Naive thymus-derived CD4-positive, alpha-beta T cell (primary cell): ENCODE measurements around the gene CD6. TPM values are rescaled to one million over a fixed set of nuclear protein-coding genes. Genes with fewer than 3 reads are reported as not detected.
A peak's percentile ranks its signal among the peaks of the same experiment; 100 is the strongest.

ENCODE experiments used
- ATAC-seq: fragments of 150-1000 bp; cut with Tn5 transposase; 2 replicates; pipeline ENCODE4 v1.10.0; 2021; ENCODE audit warnings: mild to moderate bottlenecking, moderate library complexity
- CTCF ChIA-PET: fragments of 350-600 bp; sonication (Branson Sonifier 250); formaldehyde crosslinking; loops from one replicate; lab custom pipeline; 2021; ENCODE audit warnings: antibody characterized with exemption; lab: Charles Lee
- POLR2A ChIA-PET: fragments of 350-600 bp; sonication (Branson Sonifier 250); formaldehyde crosslinking; loops from one replicate; lab custom pipeline; 2021; ENCODE audit warnings: antibody characterized with exemption, inconsistent platforms; lab: Charles Lee
- DNase-seq, 9 donors: peaks; one replicate each; pipeline versions ENCODE4 v3.0.0 to v3.0.0-alpha.2; 2020 to 2022; ENCODE audit warnings: mixed read lengths in 1 of 9
- H3K27ac ChIP-seq: one replicate; pipeline ENCODE4 v1.7.0; 2013; ENCODE audit warnings: mild to moderate bottlenecking, low read depth, low read length, moderate library complexity
- H3K27me3 ChIP-seq, 2 donors: one replicate each; pipeline ENCODE4 v1.7.0; 2013; ENCODE audit warnings: low read length in 2 of 2, mild to moderate bottlenecking in 2 of 2, moderate library complexity in 2 of 2; ENCODE audit not compliant: control insufficient read depth in 2 of 2, insufficient read depth in 2 of 2
- H3K36me3 ChIP-seq, 3 experiments: 1 replicate in 2 of 3; 2 replicates in 1 of 3; pipeline ENCODE4 v1.7.0; 2013; ENCODE audit warnings: low read length in 3 of 3, mild to moderate bottlenecking in 3 of 3, moderate library complexity in 1 of 3; ENCODE audit not compliant: insufficient read depth in 3 of 3, control insufficient read depth in 2 of 3
- H3K4me1 ChIP-seq, 2 donors: one replicate each; pipeline ENCODE4 v1.7.0; 2013; ENCODE audit warnings: low read length in 2 of 2, mild to moderate bottlenecking in 2 of 2, moderate library complexity in 1 of 2; ENCODE audit not compliant: control insufficient read depth in 2 of 2, insufficient read depth in 2 of 2
- H3K4me3 ChIP-seq: 2 replicates; pipeline ENCODE4 v1.7.0; 2013; ENCODE audit warnings: mild to moderate bottlenecking, low read length
- H3K9me3 ChIP-seq, 3 experiments: 1 replicate in 2 of 3; 2 replicates in 1 of 3; pipeline ENCODE4 v1.7.0; 2013; ENCODE audit warnings: low read length in 3 of 3; ENCODE audit not compliant: control insufficient read depth in 2 of 3
- H3K27ac Mint-ChIP-seq, 9 donors: one replicate each; pipeline ENCODE4 v1.8.0; 2020 to 2022; ENCODE audit warnings: mixed read lengths in 9 of 9, mild to moderate bottlenecking in 8 of 9, moderate library complexity in 5 of 9, inconsistent platforms in 2 of 9
- H3K27me3 Mint-ChIP-seq, 5 donors: one replicate each; pipeline ENCODE4 v1.8.0; 2021 to 2022; ENCODE audit warnings: mixed read lengths in 5 of 5, mild to moderate bottlenecking in 1 of 5
- H3K36me3 Mint-ChIP-seq, 5 donors: one replicate each; pipeline ENCODE4 v1.8.0; 2020 to 2022; ENCODE audit warnings: mixed read lengths in 5 of 5, mild to moderate bottlenecking in 3 of 5, inconsistent platforms in 1 of 5
- H3K4me1 Mint-ChIP-seq, 7 donors: one replicate each; pipeline ENCODE4 v1.8.0; 2020 to 2022; ENCODE audit warnings: mixed read lengths in 7 of 7, mild to moderate bottlenecking in 3 of 7, inconsistent platforms in 1 of 7
- H3K4me3 Mint-ChIP-seq, 10 donors: one replicate each; pipeline ENCODE4 v1.8.0; 2020 to 2022; ENCODE audit warnings: mild to moderate bottlenecking in 10 of 10, mixed read lengths in 10 of 10, moderate library complexity in 6 of 10, inconsistent platforms in 2 of 10
- H3K9me3 Mint-ChIP-seq, 11 donors: one replicate each; pipeline ENCODE4 v1.8.0; 2020 to 2022; ENCODE audit warnings: mixed read lengths in 11 of 11, mild to moderate bottlenecking in 4 of 11, inconsistent platforms in 1 of 11, moderate library complexity in 1 of 11
- intact Hi-C, 2 donors: fragments of 100-400 bp; cut with micrococcal nuclease; formaldehyde crosslinking; loops; one replicate each; pipeline ENCODE4 v1.15.1; 2023
- polyA plus RNA-seq, 2 donors: library from polyadenylated mRNA; unstranded; fragments of 300-500 nt; fragmentation: Illumina TruSeq; gene quantifications; one replicate each; pipeline ENCODE4 v1.2.3, GENCODE V29; 2021
- total RNA-seq, 6 experiments: library from RNA in 5 of 6; stranded (reverse) in 5 of 6; gene quantifications; 1 replicate in 5 of 6; 2 replicates in 1 of 6; pipeline ENCODE4 v1.2.3 and lab custom pipeline; 2021 to 2026

Gene CD6
- total and polyA plus RNA-seq, 7 experiments from 2014 or later, result 195 to 653 (median 416) TPM

GRCh38 chr11:61054927-61055562, 83.6 kb downstream of the CD6 start:
- Histone ChIP-seq H3K9me3 (peaks cover 0 to 3% (median 0%) of the 10 kb centered on the region in 3 experiments), H3K36me3 (no peaks in the 10 kb centered on the region), H3K4me1 (peaks cover 2 to 26% of the 10 kb centered on the region in 2 donors), H3K4me3 (no peak overlapping the region), H3K27me3 (no peaks in the 10 kb centered on the region), H3K27ac (no peak overlapping the region)
- DNase-seq (no peak), ATAC-seq (no peak)
- Mint-ChIP-seq H3K36me3 (peaks cover 0 to 39% (median 8%) of the 10 kb centered on the region in 5 donors), H3K27ac (peak overlapping the region in 2 of 9 donors; percentile 31 to 74), H3K4me3 (peak overlapping the region in 3 of 10 donors; percentile 9 to 33 (median 20)), H3K4me1 (peaks cover 20 to 68% (median 60%) of the 10 kb centered on the region in 7 donors), H3K9me3 (peaks cover 0 to 9% (median 2%) of the 10 kb centered on the region in 11 donors), H3K27me3 (no peaks in the 10 kb centered on the region)
- intact Hi-C loops, result no loop called here
- POLR2A ChIA-PET, result interaction anchor here (0.8 to 9.2 kb wide), 8 partner anchors 10 to 62 kb away, joined by 3 to 73 read pairs (median 12); no protein-coding TSS in a partner anchor
- CTCF ChIA-PET, result interaction anchor here (0.6 to 3.3 kb wide), 4 partner anchors 11 to 90 kb away, joined by 3 to 20 read pairs (median 4); partner anchors contain the start of gene CD6

GRCh38 chr11:61055776-61056175, 84.3 kb downstream of the CD6 start:
- CTCF ChIA-PET, result interaction anchor here (0.7 to 1.7 kb wide), 4 partner anchors 10 to 87 kb away, joined by 3 to 4 read pairs (median 3); no protein-coding TSS in a partner anchor
- POLR2A ChIA-PET, result interaction anchor here (0.6 to 6.2 kb wide), 10 partner anchors 10 to 63 kb away, joined by 3 to 48 read pairs (median 6); no protein-coding TSS in a partner anchor
- peak in 1 of 9 donors; percentile 9 for DNase-seq

GRCh38 chr11:61056571-61056970, 85.1 kb downstream of the CD6 start:
- no peak overlapping the region for H3K27ac ChIP-seq
- peaks cover 0 to 33% (median 0%) of the 10 kb centered on the region in 5 donors for H3K36me3 Mint-ChIP-seq
- CTCF ChIA-PET, result interaction anchor here (0.7 to 1.7 kb wide), 2 partner anchors 12 to 34 kb away, joined by 3 to 4 read pairs; no protein-coding TSS in a partner anchor
- no peaks in the 10 kb centered on the region for H3K9me3 Mint-ChIP-seq
- intact Hi-C loops, result no loop called here
- DNase-seq, result peak in 1 of 9 donors; percentile 21
- H3K27me3 ChIP-seq, result no peaks in the 10 kb centered on the region
- no peak overlapping the region for H3K4me3 Mint-ChIP-seq
- no peaks in the 10 kb centered on the region for H3K9me3 ChIP-seq
- peaks cover 16 to 40% of the 10 kb centered on the region in 2 donors for H3K4me1 ChIP-seq
- no peaks in the 10 kb centered on the region for H3K36me3 ChIP-seq
- H3K4me3 ChIP-seq, result no peak overlapping the region
- peaks cover 30 to 72% (median 66%) of the 10 kb centered on the region in 7 donors for H3K4me1 Mint-ChIP-seq
- POLR2A ChIA-PET, result interaction anchor here (0.6 to 6.2 kb wide), 7 partner anchors 8 to 31 kb away, joined by 3 to 48 read pairs (median 7); no protein-coding TSS in a partner anchor
- H3K27ac Mint-ChIP-seq, result peak overlapping the region in 2 of 9 donors; percentile 8 to 18
- ATAC-seq, result no peak
- no peaks in the 10 kb centered on the region for H3K27me3 Mint-ChIP-seq

More at GRCh38 chr11:61055776-61056175, 84.3 kb downstream of the CD6 start:
- no peak for ATAC-seq
- intact Hi-C loops, result no loop called here
- H3K4me1 Mint-ChIP-seq, result peaks cover 23 to 70% (median 62%) of the 10 kb centered on the region in 7 donors
- H3K9me3 Mint-ChIP-seq, result peaks cover 0 to 5% (median 2%) of the 10 kb centered on the region in 11 donors
- no peaks in the 10 kb centered on the region for H3K36me3 ChIP-seq
- no peak overlapping the region for H3K4me3 ChIP-seq
- peak overlapping the region in 2 of 9 donors; percentile 4 to 12 for H3K27ac Mint-ChIP-seq
- H3K27ac ChIP-seq, result no peak overlapping the region
- no peak overlapping the region for H3K4me3 Mint-ChIP-seq
- peaks cover 9 to 32% of the 10 kb centered on the region in 2 donors for H3K4me1 ChIP-seq
- H3K9me3 ChIP-seq, result no peaks in the 10 kb centered on the region
- H3K27me3 Mint-ChIP-seq, result no peaks in the 10 kb centered on the region
- H3K27me3 ChIP-seq, result no peaks in the 10 kb centered on the region
- peaks cover 0 to 35% (median 5%) of the 10 kb centered on the region in 5 donors for H3K36me3 Mint-ChIP-seq

GRCh38 chr11:61056981-61057380, 85.5 kb downstream of the CD6 start:
- no peaks in the 10 kb centered on the region for H3K36me3 ChIP-seq
- no peaks in the 10 kb centered on the region for H3K9me3 ChIP-seq
- intact Hi-C loops, result no loop called here
- peak overlapping the region in 4 of 9 donors; percentile 8 to 59 (median 37) for H3K27ac Mint-ChIP-seq
- CTCF ChIA-PET, result interaction anchor here (1.7 kb wide), 1 partner anchor 12 kb away, joined by 4 read pairs; no protein-coding TSS in a partner anchor
- H3K4me3 Mint-ChIP-seq, result no peak overlapping the region
- POLR2A ChIA-PET, result interaction anchor here (0.7 to 6.2 kb wide), 8 partner anchors 9 to 87 kb away, joined by 3 to 48 read pairs (median 6); no protein-coding TSS in a partner anchor
- no peak for DNase-seq
- peaks cover 20 to 44% of the 10 kb centered on the region in 2 donors for H3K4me1 ChIP-seq
- H3K9me3 Mint-ChIP-seq, result no peaks in the 10 kb centered on the region
- no peak overlapping the region for H3K27ac ChIP-seq
- no peak overlapping the region for H3K4me3 ChIP-seq
- no peaks in the 10 kb centered on the region for H3K27me3 ChIP-seq
- no peaks in the 10 kb centered on the region for H3K27me3 Mint-ChIP-seq
- ATAC-seq, result no peak
- peaks cover 0 to 37% (median 0%) of the 10 kb centered on the region in 5 donors for H3K36me3 Mint-ChIP-seq
- peaks cover 34 to 76% (median 70%) of the 10 kb centered on the region in 7 donors for H3K4me1 Mint-ChIP-seq

GRCh38 chr11:61057615-61058014, 86.1 kb downstream of the CD6 start:
- Histone ChIP-seq H3K27ac (no peak overlapping the region), H3K4me1 (peaks cover 21 to 42% of the 10 kb centered on the region in 2 donors), H3K4me3 (no peak overlapping the region), H3K36me3 (no peaks in the 10 kb centered on the region), H3K27me3 (no peaks in the 10 kb centered on the region), H3K9me3 (no peaks in the 10 kb centered on the region)
- CTCF ChIA-PET, result no interaction called here
- peak overlapping the region in 6 of 9 donors; percentile 8 to 62 (median 14) for H3K27ac Mint-ChIP-seq
- DNase-seq (peak in 1 of 9 donors; percentile 16), ATAC-seq (no peak)
- intact Hi-C loops, result no loop called here
- peaks cover 0 to 40% (median 0%) of the 10 kb centered on the region in 5 donors for H3K36me3 Mint-ChIP-seq
- H3K27me3 Mint-ChIP-seq, result no peaks in the 10 kb centered on the region
- H3K4me3 Mint-ChIP-seq, result no peak overlapping the region
- POLR2A ChIA-PET, result interaction anchor here (0.7 to 6.2 kb wide), 6 partner anchors 8 to 87 kb away, joined by 3 to 48 read pairs (median 9); no protein-coding TSS in a partner anchor
- H3K9me3 Mint-ChIP-seq, result no peaks in the 10 kb centered on the region
- H3K4me1 Mint-ChIP-seq, result peaks cover 36 to 78% (median 69%) of the 10 kb centered on the region in 7 donors

GRCh38 chr11:61058583-61059259, 87.2 kb downstream of the CD6 start:
- intact Hi-C loops, result no loop called here
- H3K4me1 Mint-ChIP-seq, result peaks cover 42 to 78% (median 67%) of the 10 kb centered on the region in 7 donors
- peak overlapping the region in 4 of 10 donors; percentile 19 to 63 (median 34) for H3K4me3 Mint-ChIP-seq
- no peaks in the 10 kb centered on the region for H3K36me3 ChIP-seq
- peaks cover 0 to 37% (median 0%) of the 10 kb centered on the region in 5 donors for H3K36me3 Mint-ChIP-seq
- H3K4me1 ChIP-seq, result peaks cover 21 to 35% of the 10 kb centered on the region in 2 donors
- no peak overlapping the region for H3K27ac ChIP-seq
- POLR2A ChIA-PET, result interaction anchor here (0.7 to 8.9 kb wide), 9 partner anchors 10 to 106 kb away, joined by 3 to 233 read pairs (median 7); no protein-coding TSS in a partner anchor
- no peaks in the 10 kb centered on the region for H3K27me3 Mint-ChIP-seq
- ATAC-seq (no peak), DNase-seq (peak in 1 of 9 donors; percentile 16)
- H3K27ac Mint-ChIP-seq, result peak overlapping the region; percentile 74 to 97 (median 90)
- CTCF ChIA-PET, result no interaction called here
- no peak overlapping the region for H3K4me3 ChIP-seq
- H3K27me3 ChIP-seq, result no peaks in the 10 kb centered on the region
- no peaks in the 10 kb centered on the region for H3K9me3 ChIP-seq
- no peaks in the 10 kb centered on the region for H3K9me3 Mint-ChIP-seq
